ENCODE data around the gene PHACTR1.

- TF ChIP-seq, protein P1, sequence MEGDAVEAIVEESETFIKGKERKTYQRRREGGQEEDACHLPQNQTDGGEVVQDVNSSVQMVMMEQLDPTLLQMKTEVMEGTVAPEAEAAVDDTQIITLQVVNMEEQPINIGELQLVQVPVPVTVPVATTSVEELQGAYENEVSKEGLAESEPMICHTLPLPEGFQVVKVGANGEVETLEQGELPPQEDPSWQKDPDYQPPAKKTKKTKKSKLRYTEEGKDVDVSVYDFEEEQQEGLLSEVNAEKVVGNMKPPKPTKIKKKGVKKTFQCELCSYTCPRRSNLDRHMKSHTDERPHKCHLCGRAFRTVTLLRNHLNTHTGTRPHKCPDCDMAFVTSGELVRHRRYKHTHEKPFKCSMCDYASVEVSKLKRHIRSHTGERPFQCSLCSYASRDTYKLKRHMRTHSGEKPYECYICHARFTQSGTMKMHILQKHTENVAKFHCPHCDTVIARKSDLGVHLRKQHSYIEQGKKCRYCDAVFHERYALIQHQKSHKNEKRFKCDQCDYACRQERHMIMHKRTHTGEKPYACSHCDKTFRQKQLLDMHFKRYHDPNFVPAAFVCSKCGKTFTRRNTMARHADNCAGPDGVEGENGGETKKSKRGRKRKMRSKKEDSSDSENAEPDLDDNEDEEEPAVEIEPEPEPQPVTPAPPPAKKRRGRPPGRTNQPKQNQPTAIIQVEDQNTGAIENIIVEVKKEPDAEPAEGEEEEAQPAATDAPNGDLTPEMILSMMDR (IDR thresholded peaks at IDR 0.05; ENCODE audit: low read depth, low read length, missing input control) = no peak
- no peak for TF ChIP-seq HNF4A (conservative IDR thresholded peaks at IDR 0.05)
- TF ChIP-seq SP1 (IDR thresholded peaks at IDR 0.05) = no peak
- TF ChIP-seq YY1 (IDR thresholded peaks at IDR 0.05) = no peak
- TF ChIP-seq FOXA1 (IDR thresholded peaks at IDR 0.05) = no peak
- no peak for TF ChIP-seq RAD21 (IDR thresholded peaks at IDR 0.05)
- TF ChIP-seq, protein P2, sequence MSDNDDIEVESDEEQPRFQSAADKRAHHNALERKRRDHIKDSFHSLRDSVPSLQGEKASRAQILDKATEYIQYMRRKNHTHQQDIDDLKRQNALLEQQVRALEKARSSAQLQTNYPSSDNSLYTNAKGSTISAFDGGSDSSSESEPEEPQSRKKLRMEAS (IDR thresholded peaks at IDR 0.05) = no peak
- TF ChIP-seq, protein P3, sequence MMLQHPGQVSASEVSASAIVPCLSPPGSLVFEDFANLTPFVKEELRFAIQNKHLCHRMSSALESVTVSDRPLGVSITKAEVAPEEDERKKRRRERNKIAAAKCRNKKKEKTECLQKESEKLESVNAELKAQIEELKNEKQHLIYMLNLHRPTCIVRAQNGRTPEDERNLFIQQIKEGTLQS (IDR thresholded peaks at IDR 0.05) = no peak
- no peak for TF ChIP-seq GABPA (IDR thresholded peaks at IDR 0.05 in 1 of 2, conservative IDR thresholded peaks at IDR 0.05 in 1 of 2)
Measured at GRCh38 chr6:13195803-13196202, 479.2 kb downstream of the PHACTR1 start.

Data from liver (tissue), 3 donors.